HG03045 (cell line): Measurements from ENCODE around the gene UGGT2.
"Not testable (repeated sequence)": the region's sequence is repeated elsewhere in the genome, so short reads cannot be mapped to it uniquely, and the experiment has no call there.

Experiments used
- ATAC-seq: cut with Tn5 transposase; IDR thresholded peaks from one replicate; pipeline ENCODE4 v1.9.1; 2021; ENCODE audit warnings: mild to moderate bottlenecking, moderate library complexity; ENCODE audit not compliant: unreplicated experiment

UGGT2 gene

GRCh38 chr13:95800436-95800835 lies 252.8 kb downstream of the UGGT2 start:
- no peak for ATAC-seq

- no peak for ATAC-seq
Measured at GRCh38 chr13:95797016-95797415, 256.2 kb downstream of the UGGT2 start.

- no peak for ATAC-seq
Measured at GRCh38 chr13:95793781-95794180, 259.4 kb downstream of the UGGT2 start.

GRCh38 chr13:95793018-95793555 lies 260.1 kb downstream of the UGGT2 start:
- ATAC-seq: no peak

- no peak for ATAC-seq
Measured at GRCh38 chr13:95791084-95791722, 262.0 kb downstream of the UGGT2 start.

- not testable (repeated sequence) for ATAC-seq
Measured at GRCh38 chr13:95789315-95789714, 263.9 kb downstream of the UGGT2 start.

- ATAC-seq: no peak
Measured at GRCh38 chr13:95788100-95788463, 265.1 kb downstream of the UGGT2 start.

- no peak for ATAC-seq
Measured at GRCh38 chr13:95787356-95788099, 265.7 kb downstream of the UGGT2 start.

GRCh38 chr13:95784900-95785290 lies 268.3 kb downstream of the UGGT2 start:
- no peak for ATAC-seq

GRCh38 chr13:95784161-95784899 lies 268.9 kb downstream of the UGGT2 start:
- ATAC-seq: no peak

GRCh38 chr13:95783747-95784146 lies 269.5 kb downstream of the UGGT2 start:
- no peak for ATAC-seq

- ATAC-seq: not testable (repeated sequence)
Measured at GRCh38 chr13:95781940-95782339, 271.3 kb downstream of the UGGT2 start.

GRCh38 chr13:95781016-95781415 lies 272.2 kb downstream of the UGGT2 start:
- ATAC-seq: no peak

- ATAC-seq: no peak
Measured at GRCh38 chr13:95779522-95779921, 273.7 kb downstream of the UGGT2 start.

- no peak for ATAC-seq
Measured at GRCh38 chr13:95771905-95772304, 281.3 kb downstream of the UGGT2 start.

- ATAC-seq: no peak
Measured at GRCh38 chr13:95763601-95764000, 289.6 kb downstream of the UGGT2 start.

- ATAC-seq: not testable (repeated sequence)
Measured at GRCh38 chr13:95762626-95763025, 290.6 kb downstream of the UGGT2 start.

- no peak for ATAC-seq
Measured at GRCh38 chr13:95756072-95756471, 297.1 kb downstream of the UGGT2 start.

- no peak for ATAC-seq
Measured at GRCh38 chr13:95754069-95754468, 299.1 kb downstream of the UGGT2 start.

GRCh38 chr13:95752677-95753076 lies 300.5 kb downstream of the UGGT2 start:
- ATAC-seq: no peak
